Hematopoietic multipotent progenitor cell treated with erythropoietin and hydrocortisone succinate and interleukin-3 and kit ligand, for 8 days (in vitro differentiated cells): ENCODE data around the gene CSNK2B.

Experiments
- DNase-seq: peaks from one replicate; pipeline ENCODE4 v3.0.0-alpha.2; 2015

The CSNK2B gene

GRCh38 chr6:31662124-31662723 is 3.7 kb upstream of the CSNK2B start:
- no peak for DNase-seq

DNA sequence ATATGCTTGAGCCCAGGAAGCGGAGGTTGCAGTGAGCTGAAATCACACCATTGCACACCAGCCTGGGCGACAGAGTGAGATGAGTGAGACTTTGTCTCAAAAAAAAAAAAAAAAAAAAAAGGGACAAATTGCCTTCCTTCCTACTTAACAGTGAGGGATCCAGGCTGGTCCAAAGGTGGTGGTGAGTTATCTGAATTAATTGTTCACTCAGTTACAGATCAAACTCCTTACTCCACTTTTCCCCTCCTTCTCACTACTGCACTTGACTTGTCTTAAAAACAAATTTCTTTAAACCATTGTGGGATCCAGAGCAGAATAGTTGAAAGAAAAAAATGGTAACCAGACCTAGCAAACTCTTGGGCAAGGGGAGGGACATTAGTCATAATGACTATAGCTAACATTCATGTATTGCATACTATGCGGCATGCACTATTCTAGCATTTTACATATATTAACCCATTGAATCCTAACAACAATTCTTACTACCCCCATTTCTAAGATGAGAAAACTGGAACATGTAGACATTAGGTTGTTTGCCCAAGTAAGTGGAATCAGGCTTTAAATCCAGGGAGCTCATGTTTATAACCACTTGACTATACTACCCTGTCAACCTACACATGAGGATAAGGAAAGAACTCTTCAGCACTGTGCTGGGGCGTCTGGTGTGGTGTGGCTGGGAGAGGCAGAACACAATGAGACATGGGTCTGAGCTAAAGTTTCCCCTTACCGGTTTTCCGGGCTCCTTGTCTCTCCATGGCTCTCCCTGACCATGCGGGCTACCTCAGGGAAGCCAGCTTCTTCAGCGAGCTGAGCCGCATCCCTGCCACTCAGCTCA is 2.5 kb upstream of the CSNK2B start:
- no peak for DNase-seq

GRCh38 chr6:31663961-31664789 is 1.7 kb upstream of the CSNK2B start:
- no peak for DNase-seq

DNA sequence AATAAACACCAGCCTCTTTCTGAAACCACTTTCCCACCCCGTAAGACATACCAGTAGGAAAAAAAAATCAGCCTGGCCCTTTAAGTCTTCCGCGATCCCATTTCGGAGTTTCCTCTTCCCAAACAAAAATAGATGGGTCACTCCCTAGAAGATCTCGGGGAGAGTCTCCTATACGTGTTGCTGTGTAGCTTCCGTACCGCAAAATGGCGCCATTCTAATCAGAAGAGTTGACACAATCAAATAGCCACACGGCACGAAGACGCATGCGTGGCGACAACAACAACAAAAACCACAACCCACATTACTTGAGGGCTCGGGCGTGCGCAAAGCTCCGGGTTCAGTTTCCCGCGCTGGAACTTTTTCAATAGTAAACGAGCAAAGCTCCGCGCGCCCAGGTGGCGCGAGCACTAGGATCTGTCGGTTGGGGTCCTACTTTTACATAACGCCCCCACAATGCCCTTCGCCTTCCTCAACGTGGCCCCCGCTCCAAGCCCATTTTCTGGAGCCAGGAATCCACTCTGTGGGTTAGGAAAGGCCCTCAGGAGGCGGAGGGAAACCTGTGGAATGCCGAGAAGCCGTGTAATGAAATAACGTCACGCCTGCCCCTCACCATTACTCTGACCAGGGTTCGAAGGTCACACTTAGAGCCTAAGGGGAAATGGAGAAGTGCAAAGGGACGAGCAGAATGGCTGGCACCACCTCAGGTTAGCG is 935 bp upstream of the CSNK2B start, which contains the start of gene GPANK1:
Gene GPANK1 (minus strand): TSS at position 208 of the 711 bp plus-strand sequence. CDS start 519 bp downstream, outside the sequence.
- DNase-seq, result peak; percentile 99

DNA sequence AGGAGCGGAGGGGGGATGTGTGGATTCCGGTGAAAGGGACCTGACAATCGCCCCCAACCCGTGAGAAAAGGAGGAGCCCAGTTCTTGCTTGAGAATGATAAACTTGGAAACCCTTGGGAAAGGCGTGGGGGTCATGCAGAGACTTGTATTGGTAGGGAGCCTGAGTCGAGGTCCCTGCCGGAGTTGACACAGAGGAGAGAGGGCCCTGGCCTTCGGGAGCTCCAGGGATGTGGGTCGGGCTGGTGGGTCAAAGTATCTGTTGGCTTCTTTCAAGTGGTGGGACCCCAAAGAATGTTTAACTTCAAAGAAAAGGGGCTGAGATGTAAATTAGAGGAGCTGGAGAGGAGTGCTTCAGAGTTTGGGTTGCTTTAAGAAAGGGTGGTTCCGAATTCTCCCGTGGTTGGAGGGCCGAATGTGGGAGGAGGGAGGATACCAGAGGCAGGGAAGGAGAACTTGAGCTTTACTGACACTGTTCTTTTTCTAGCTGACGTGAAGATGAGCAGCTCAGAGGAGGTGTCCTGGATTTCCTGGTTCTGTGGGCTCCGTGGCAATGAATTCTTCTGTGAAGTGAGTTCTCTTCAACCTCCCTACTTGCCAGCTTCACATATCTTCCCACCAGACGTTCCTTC is 571 bp downstream of the CSNK2B start:
- DNase-seq, result peak; percentile 17

GRCh38 chr6:31669676-31670075 is 3.8 kb downstream of the CSNK2B start, which contains the start of gene LY6G5B:
Gene LY6G5B (plus strand): TSS chr6:31669976. CDS start chr6:31670951, 975 bp downstream.
- no peak for DNase-seq

DNA sequence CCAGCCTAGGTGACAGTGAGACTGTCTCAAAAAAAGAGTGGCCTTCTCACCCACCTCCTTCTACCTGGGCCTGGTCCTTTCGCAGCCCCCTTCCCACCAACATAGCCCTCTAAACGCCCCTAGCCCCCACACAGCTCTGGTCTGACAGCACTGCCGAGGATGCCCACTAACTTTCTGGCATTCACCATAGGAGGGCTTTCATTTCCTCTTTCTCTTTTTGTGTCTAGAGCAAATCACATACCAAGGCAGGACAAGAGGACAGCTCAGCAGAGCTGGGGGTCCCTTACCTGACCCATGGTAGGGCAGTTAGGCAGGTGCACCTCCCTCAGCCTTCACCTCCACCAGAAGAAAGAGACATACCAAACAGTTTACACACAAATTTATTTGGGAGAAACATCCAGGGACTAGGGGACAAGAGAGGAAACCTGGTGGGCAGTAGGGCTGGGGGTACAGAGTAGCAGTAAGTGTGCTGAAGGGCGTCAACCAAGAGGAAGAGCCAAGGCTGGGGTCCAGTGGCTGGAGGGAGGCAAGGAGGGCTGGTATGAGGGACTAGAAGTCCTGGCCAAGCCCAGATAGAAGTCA is 10.5 kb downstream of the CSNK2B start:
- DNase-seq, result no peak

GRCh38 chr6:31676904-31677303 is 11.0 kb downstream of the CSNK2B start:
- DNase-seq, result no peak

DNA sequence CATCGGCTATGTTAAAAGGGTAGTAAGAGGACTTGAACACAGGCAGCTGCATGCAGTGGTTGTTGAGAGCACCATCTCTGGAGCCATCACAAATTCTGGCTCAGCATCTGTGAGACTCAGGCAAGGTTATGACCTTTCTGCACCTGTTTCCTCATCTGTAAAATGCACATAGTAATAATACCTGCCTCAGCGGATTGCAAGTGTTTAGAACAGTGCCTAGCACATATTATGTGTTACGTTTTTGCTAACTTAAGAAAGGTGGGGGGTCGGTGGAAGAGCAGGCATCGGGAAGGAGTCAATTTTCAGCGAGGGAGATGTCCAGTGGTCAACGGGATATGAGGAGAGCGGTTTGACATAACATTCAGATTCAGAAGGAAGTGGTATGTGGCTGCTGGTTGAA is 12.1 kb downstream of the CSNK2B start:
- DNase-seq, result no peak

GRCh38 chr6:31680226-31681134 is 14.6 kb downstream of the CSNK2B start, which contains the start of gene LY6G5C:
Gene LY6G5C (minus strand): TSS chr6:31681067. CDS start chr6:31680373, 694 bp downstream.
- DNase-seq, result peak; percentile 81

GRCh38 chr6:31681135-31681671 is 15.3 kb downstream of the CSNK2B start:
- DNase-seq, result peak; percentile 49

DNA sequence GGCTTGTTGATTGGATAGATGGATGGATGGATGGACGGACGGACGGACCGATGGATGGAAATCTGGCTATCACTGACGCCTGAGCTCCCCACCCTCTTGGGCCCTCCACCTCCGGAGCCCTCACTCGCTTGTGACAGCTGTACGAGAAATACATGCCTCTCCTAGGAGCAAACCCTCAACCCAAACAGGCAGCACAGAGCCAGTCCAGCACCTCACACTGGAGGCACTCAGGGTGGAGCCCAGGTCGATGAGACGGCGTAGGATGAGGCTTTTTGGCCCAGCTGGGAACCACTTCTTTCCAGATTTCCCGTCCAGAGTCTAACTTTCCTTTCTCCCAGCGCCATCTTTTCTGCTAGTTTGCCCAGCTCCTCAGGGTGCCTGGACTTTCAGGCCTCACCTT is 17.7 kb downstream of the CSNK2B start:
- DNase-seq, result no peak

- peak; percentile 76 for DNase-seq
Measured at GRCh38 chr6:31686483-31686882, 20.6 kb downstream of the CSNK2B start.

GRCh38 chr6:31687321-31687720 is 21.4 kb downstream of the CSNK2B start:
- no peak for DNase-seq

DNA sequence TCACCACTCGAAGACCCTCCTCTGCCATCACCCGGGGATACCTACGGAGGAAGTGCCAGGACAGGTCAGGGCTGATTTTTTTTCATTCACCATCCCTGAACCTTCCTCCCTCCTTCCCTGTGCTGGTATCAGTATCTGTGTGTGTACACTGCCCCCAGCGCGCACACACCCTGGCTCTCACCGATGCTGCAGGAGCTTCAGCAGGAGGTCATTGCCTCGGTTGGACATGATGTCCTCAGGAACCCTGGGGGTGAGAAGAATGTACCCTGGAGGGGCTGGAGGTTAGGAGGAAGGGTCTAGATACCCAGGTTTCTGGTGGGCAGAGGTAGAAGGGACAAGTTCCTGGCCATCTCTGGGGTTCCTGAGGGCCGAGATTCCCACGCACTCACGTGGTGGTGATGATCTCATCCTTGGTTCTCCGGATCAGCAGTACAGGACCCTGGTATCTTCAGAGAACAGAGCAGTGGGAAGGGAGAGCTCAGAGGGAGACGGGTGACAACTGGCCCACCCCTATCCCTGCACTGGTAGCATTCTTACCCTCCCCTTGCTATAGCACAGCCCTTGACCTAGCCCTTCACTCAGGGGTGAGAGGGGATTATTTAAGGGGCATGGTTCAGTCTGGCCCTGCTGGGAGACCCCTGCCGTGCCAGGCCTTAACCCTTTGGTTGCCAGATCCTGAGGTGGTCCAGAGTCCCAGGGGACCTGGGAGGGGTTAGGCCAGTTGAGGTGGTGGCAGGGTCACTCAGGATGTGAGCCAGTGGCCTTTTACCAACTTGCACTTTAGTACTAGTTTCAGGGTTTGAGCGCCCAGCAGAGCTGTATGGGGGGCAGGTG is 22.2 kb downstream of the CSNK2B start:
- no peak for DNase-seq

- peak; percentile 23 for DNase-seq
Measured at GRCh38 chr6:31689249-31690110, 23.6 kb downstream of the CSNK2B start.

DNA sequence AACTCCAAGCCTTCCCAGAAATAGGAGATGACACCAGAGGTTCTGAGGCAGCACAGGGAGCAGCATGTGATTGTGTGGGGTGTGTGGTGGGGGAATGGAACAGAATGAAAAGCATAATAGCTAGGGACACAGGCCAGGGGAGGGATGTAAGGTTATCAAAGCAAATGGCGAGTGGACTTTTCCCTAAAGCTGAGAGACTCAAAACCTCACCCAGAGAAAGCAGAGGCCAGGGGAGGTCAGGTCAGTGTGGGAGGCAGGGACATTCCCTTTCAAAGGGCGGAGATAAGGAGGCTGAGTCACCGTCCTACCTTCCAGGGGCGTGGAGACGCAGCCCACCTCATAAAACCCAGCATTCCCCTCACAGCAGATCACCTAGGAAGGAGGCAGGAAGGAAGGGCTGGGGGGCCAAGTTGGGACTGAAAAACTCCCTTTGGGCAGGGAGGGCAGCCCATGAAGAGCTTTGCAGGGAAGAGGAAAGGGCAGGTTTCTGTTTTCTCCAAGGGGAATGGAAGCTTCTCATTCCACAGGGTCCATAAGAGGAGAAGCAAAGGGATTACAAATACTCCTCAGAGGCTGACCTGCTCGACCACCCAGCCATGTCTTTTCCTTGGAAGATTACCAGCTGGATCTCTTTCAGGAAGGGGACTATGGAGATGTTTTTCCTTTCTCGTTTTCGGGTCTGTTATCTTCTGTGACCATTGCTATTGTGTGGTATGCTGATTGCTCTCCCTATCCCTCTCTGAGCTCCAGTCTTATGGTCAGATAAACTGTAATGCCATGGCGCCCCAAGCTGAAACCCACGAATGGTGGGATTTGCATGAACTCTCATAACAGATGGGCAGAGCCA is 24.6 kb downstream of the CSNK2B start:
- peak; percentile 82 for DNase-seq
